ENCODE data around the gene GAL3ST2.
"Not testable (repeated sequence)": the region's sequence is repeated elsewhere in the genome, so short reads cannot be mapped to it uniquely, and the experiment has no call there.

Gene GAL3ST2

DNA sequence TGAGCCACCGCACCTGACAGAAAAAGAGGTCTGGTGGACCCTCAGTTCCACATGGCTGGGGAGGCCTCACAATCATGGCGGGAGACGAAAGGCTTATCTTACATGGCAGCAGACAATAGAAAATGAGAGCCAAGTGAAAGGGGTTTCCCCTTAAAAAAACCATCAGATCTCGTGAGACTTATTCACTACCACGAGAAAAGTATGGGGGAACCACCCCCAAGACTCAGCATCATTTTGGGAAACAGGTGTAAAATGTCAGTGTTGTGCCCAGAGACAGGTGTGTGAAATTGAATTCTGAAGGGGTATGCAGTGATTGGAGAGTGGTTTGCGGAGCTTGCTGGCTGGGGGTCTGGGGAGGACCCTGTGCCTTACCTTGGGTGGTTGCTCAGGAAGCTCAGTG is 46.8 kb upstream of the GAL3ST2 start:
- H3K4me3 ChIP-seq (ENCODE audit: low read length) = no peak overlapping the region
- peaks cover 10% of the 10 kb centered on the region for H3K36me3 ChIP-seq (ENCODE audit: control insufficient read depth, low read length)
- no peak overlapping the region for H3K4me2 ChIP-seq (ENCODE audit: low read length)
- peaks cover 4% of the 10 kb centered on the region for H3K79me2 ChIP-seq (ENCODE audit: control insufficient read depth, low read length)
- H3K9me2 ChIP-seq (replicated peaks; ENCODE audit: control insufficient read depth, low read length) = no peaks in the 10 kb centered on the region
- no peak overlapping the region for H3K27ac ChIP-seq (ENCODE audit: low read depth, low read length)
- no peaks in the 10 kb centered on the region; the same call in 1 of the 2 replicates for H3F3A ChIP-seq (ENCODE audit: control insufficient read depth, insufficient read depth)
- H4K20me1 ChIP-seq (ENCODE audit: control insufficient read depth, insufficient read depth, low read depth, low read length) = no peaks in the 10 kb centered on the region
- no peaks in the 10 kb centered on the region for H3K27me3 ChIP-seq (ENCODE audit: control insufficient read depth, low read length)
- TF ChIP-seq, protein P1, sequence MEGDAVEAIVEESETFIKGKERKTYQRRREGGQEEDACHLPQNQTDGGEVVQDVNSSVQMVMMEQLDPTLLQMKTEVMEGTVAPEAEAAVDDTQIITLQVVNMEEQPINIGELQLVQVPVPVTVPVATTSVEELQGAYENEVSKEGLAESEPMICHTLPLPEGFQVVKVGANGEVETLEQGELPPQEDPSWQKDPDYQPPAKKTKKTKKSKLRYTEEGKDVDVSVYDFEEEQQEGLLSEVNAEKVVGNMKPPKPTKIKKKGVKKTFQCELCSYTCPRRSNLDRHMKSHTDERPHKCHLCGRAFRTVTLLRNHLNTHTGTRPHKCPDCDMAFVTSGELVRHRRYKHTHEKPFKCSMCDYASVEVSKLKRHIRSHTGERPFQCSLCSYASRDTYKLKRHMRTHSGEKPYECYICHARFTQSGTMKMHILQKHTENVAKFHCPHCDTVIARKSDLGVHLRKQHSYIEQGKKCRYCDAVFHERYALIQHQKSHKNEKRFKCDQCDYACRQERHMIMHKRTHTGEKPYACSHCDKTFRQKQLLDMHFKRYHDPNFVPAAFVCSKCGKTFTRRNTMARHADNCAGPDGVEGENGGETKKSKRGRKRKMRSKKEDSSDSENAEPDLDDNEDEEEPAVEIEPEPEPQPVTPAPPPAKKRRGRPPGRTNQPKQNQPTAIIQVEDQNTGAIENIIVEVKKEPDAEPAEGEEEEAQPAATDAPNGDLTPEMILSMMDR (IDR thresholded peaks at IDR 0.05; ENCODE audit: low read depth, low read length, poor library complexity, severe bottlenecking) = no peak
- no peak for TF ChIP-seq EZH2phosphoT487 (IDR thresholded peaks at IDR 0.05; ENCODE audit: borderline replicate concordance, low read length)
- no peaks in the 10 kb centered on the region for H3K9me3 ChIP-seq (ENCODE audit: control insufficient read depth, insufficient read depth, low read length)
- peaks cover 6% of the 10 kb centered on the region for H3K4me1 ChIP-seq (ENCODE audit: control insufficient read depth, low read length)

DNA sequence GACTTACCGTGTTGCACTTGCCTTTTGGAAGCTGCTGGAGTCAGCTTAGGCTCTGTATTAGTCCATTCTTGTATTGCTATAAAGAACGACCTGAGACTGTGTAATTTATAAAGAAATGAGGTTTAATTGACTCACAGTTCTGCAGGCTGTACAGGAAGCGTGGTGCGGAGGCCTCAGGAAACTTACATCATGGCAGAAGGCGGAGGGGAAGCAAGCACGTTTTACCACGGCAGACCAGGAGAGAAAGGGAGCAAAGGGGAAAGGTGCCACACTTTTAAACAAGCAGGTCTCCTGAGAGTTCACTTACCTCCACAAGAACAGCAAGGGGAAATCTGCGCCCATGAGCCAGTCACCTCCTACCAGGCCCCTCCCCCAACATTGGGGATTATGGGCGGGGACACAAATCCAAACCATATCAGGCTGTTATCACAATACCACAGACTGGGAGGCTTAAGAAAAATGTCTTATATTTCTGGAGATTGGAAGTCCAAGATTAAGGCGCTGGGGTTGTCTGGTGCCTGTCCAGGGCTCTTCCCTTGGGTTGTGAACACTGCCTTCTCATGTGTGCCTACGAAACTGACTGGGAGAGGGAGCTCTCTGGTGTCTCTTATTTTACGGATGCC is 45.8 kb upstream of the GAL3ST2 start:
- Histone ChIP-seq H3K27me3 (ENCODE audit: control insufficient read depth, low read length) (no peaks in the 10 kb centered on the region), H3K4me1 (ENCODE audit: control insufficient read depth, low read length) (peaks cover 11% of the 10 kb centered on the region), H3K9me2 (replicated peaks; ENCODE audit: control insufficient read depth, low read length) (no peaks in the 10 kb centered on the region), H3K27ac (ENCODE audit: low read depth, low read length) (no peak overlapping the region), H3K79me2 (ENCODE audit: control insufficient read depth, low read length) (peaks cover 13% of the 10 kb centered on the region), H3K4me3 (ENCODE audit: low read length) (no peak overlapping the region), H4K20me1 (ENCODE audit: control insufficient read depth, insufficient read depth, low read depth, low read length) (no peaks in the 10 kb centered on the region), H3K4me2 (ENCODE audit: low read length) (no peak overlapping the region), H3F3A (ENCODE audit: control insufficient read depth, insufficient read depth) (no peaks in the 10 kb centered on the region; the same call in 1 of the 2 replicates), H3K9me3 (ENCODE audit: control insufficient read depth, insufficient read depth, low read length) (no peaks in the 10 kb centered on the region), H3K36me3 (ENCODE audit: control insufficient read depth, low read length) (peaks cover 15% of the 10 kb centered on the region)
- TF ChIP-seq, protein P1 (IDR thresholded peaks at IDR 0.05; ENCODE audit: low read depth, low read length, poor library complexity, severe bottlenecking) = no peak
- TF ChIP-seq EZH2phosphoT487 (IDR thresholded peaks at IDR 0.05; ENCODE audit: borderline replicate concordance, low read length) = no peak

DNA sequence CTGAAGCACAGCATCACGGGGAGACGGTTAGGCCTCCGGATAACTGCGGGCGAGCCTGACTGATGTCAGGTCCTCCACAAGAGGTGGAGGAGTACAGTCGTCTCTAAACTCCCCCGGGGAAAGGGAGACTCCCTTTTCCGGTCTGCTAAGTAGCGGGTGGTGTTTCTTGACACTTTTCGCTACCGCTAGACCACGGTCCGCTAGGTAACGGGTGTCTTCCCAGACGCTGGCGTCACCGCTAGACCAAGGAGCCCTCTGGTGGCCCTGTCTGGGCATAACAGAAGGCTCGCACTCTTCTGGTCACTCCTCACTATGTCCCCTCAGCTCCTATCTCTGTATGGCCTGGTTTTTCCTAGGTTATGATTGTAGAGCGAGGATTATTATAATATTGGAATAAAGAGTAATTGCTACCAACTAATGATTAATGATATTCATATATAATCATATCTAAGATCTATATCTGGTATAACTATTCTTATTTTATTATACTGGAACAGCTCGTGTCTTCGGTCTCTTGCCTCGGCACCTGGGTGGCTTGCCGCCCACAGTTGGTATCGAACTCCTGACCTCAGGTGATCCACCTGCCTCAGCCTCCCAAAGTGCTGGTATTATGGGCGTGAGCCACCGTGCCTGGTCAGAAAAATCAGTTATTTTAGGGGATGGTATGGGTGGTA is 44.0 kb upstream of the GAL3ST2 start:
- Histone ChIP-seq H3K79me2 (ENCODE audit: control insufficient read depth, low read length) (peaks cover 32% of the 10 kb centered on the region), H3K4me1 (ENCODE audit: control insufficient read depth, low read length) (peaks cover 16% of the 10 kb centered on the region), H3K36me3 (ENCODE audit: control insufficient read depth, low read length) (peaks cover 28% of the 10 kb centered on the region)
- H3K9me3 ChIP-seq (ENCODE audit: control insufficient read depth, insufficient read depth, low read length); H3F3A ChIP-seq (ENCODE audit: control insufficient read depth, insufficient read depth); H3K27ac ChIP-seq (ENCODE audit: low read depth, low read length); H3K9me2 ChIP-seq (replicated peaks; ENCODE audit: control insufficient read depth, low read length); H3K27me3 ChIP-seq (ENCODE audit: control insufficient read depth, low read length); H3K4me2 ChIP-seq (ENCODE audit: low read length); H3K4me3 ChIP-seq (ENCODE audit: low read length); H4K20me1 ChIP-seq (ENCODE audit: control insufficient read depth, insufficient read depth, low read depth, low read length): not testable (repeated sequence)

Measured in DOHH2 (cell line).